KMS-11 (cell line): ENCODE results near the gene RNF181.
"Not testable (repeated sequence)": the region's sequence is repeated elsewhere in the genome, so short reads cannot be mapped to it uniquely, and the experiment has no call there.

Experiments
- H2AFZ ChIP-seq: fragments of 200-600 bp; sonication (generic); 2 replicates; pipeline ENCODE4 v1.6.1; 2016; ENCODE audit warnings: antibody characterized with exemption, mixed run types, low read depth
- H3K27ac ChIP-seq: fragments of 200-600 bp; sonication (generic); 2 replicates; pipeline ENCODE4 v1.6.1; 2016; ENCODE audit warnings: mild to moderate bottlenecking, mixed run types
- H3K27me3 ChIP-seq: fragments of 200-600 bp; sonication (generic); 2 replicates; pipeline ENCODE4 v1.6.1; 2017; ENCODE audit warnings: mild to moderate bottlenecking, low read depth, mixed run types, moderate library complexity; ENCODE audit not compliant: insufficient read depth
- H3K36me3 ChIP-seq: fragments of 200-600 bp; sonication (generic); 2 replicates; pipeline ENCODE4 v1.6.1; 2017; ENCODE audit warnings: mild to moderate bottlenecking, mixed run types; ENCODE audit not compliant: insufficient read depth
- H3K4me1 ChIP-seq: fragments of 200-600 bp; sonication (generic); 2 replicates; pipeline ENCODE4 v1.6.1; 2016; ENCODE audit warnings: mild to moderate bottlenecking, low read depth, mixed run types; ENCODE audit not compliant: poor library complexity, severe bottlenecking
- H3K4me2 ChIP-seq: fragments of 200-600 bp; sonication (generic); 2 replicates; pipeline ENCODE4 v1.7.0; 2016; ENCODE audit warnings: mild to moderate bottlenecking, mixed run types
- H3K4me3 ChIP-seq: fragments of 200-600 bp; sonication (generic); IDR thresholded peaks from 2 replicates; pipeline ENCODE4 v1.6.1; 2017; ENCODE audit warnings: low read depth, low read length, mixed read lengths; ENCODE audit not compliant: insufficient read depth
- H3K79me2 ChIP-seq: fragments of 200-600 bp; sonication (generic); 2 replicates; pipeline ENCODE4 v1.6.1; 2016; ENCODE audit warnings: low read depth, mixed run types; ENCODE audit not compliant: insufficient read depth
- H3K9ac ChIP-seq: fragments of 200-600 bp; sonication (generic); 2 replicates; pipeline ENCODE4 v1.6.1; 2016; ENCODE audit warnings: mild to moderate bottlenecking, mixed run types
- H4K20me1 ChIP-seq: fragments of 200-600 bp; sonication (generic); 2 replicates; pipeline ENCODE4 v1.6.1; 2016; ENCODE audit warnings: mild to moderate bottlenecking, mixed run types; ENCODE audit not compliant: insufficient read depth
- TF ChIP-seq, protein P1 (sequence below): fragments of 200-600 bp; sonication (generic); conservative IDR thresholded peaks from 2 replicates; pipeline ENCODE4 v1.6.1; 2017; ENCODE audit warnings: low read depth, mild to moderate bottlenecking, antibody characterized with exemption, low read length, moderate library complexity, mixed read lengths

The RNF181 gene

DNA sequence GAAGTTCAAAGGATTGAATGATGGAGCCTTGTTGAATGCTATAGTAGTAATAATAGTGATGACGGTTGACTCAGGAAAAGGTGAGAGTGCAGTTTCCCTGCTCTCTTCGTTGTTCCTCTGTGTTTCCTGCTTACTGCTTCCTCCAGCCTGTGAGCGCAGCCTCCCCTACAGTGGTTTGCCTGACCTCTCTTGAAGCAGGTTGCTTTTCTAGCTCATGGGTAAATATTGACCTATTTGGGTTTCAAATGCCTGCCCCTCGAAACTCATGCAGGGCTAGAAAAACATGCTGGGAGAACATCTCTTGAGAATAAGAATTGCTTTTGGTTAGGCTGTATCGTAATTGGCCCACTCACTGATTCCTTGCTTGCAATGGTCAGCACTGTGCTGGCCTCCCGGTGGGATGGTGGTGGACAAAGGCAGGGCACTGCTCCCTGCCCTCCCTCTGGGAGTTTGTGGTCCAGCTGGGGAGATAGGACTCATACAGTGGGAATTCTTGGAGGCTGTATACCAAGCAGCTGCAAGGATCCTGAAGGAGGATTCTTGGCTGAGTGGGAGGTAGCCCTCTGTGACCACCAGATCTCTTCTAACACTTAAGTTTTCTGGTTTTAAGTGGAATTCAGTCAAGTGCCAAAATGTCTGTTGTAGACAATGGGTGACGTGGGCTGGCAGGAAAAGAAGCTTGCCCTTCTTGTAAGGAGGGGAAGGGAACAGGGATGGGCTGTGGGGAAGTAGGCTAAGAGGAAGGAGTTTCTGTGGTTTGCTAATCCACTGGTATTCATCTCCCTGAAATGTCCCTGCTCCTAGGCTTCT, 5.4 kb upstream of the RNF181 start:
- H4K20me1 ChIP-seq, result no peaks in the 10 kb centered on the region
- H3K4me2 ChIP-seq, result no peak overlapping the region
- TF ChIP-seq, protein P1, sequence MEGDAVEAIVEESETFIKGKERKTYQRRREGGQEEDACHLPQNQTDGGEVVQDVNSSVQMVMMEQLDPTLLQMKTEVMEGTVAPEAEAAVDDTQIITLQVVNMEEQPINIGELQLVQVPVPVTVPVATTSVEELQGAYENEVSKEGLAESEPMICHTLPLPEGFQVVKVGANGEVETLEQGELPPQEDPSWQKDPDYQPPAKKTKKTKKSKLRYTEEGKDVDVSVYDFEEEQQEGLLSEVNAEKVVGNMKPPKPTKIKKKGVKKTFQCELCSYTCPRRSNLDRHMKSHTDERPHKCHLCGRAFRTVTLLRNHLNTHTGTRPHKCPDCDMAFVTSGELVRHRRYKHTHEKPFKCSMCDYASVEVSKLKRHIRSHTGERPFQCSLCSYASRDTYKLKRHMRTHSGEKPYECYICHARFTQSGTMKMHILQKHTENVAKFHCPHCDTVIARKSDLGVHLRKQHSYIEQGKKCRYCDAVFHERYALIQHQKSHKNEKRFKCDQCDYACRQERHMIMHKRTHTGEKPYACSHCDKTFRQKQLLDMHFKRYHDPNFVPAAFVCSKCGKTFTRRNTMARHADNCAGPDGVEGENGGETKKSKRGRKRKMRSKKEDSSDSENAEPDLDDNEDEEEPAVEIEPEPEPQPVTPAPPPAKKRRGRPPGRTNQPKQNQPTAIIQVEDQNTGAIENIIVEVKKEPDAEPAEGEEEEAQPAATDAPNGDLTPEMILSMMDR, result no peak
- no peaks in the 10 kb centered on the region for H3K79me2 ChIP-seq
- H3K27me3 ChIP-seq, result no peaks in the 10 kb centered on the region
- H2AFZ ChIP-seq, result no peak overlapping the region
- no peak overlapping the region for H3K9ac ChIP-seq
- peaks cover 7% of the 10 kb centered on the region for H3K4me1 ChIP-seq
- no peak overlapping the region for H3K27ac ChIP-seq
- H3K4me3 ChIP-seq, result no peak overlapping the region
- H3K36me3 ChIP-seq, result no peaks in the 10 kb centered on the region

DNA sequence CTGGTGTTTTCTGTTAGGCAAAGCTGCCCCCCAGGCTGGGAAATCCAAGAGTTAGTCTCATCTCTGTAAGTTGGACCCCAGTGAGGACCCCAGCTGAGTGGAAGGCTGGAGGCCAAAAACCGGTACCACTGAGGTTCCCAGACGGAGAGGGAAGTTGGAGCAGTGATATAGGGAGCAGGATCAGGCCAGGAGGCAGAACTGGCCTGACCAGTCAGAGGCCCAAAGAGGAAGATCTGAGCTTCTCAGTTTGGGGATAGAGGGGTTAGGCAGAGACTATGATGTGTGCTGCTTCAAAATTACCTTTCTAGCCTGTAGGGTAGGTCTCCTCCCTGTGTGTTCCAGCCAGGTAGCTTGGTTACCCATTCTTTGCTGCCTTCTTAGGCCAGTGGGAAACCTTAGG, 4.6 kb upstream of the RNF181 start:
- no peak overlapping the region for H2AFZ ChIP-seq
- no peaks in the 10 kb centered on the region for H4K20me1 ChIP-seq
- TF ChIP-seq, protein P1, result no peak
- H3K4me3 ChIP-seq, result no peak overlapping the region
- H3K27ac ChIP-seq, result no peak overlapping the region
- no peak overlapping the region for H3K4me2 ChIP-seq
- H3K4me1 ChIP-seq, result peaks cover 7% of the 10 kb centered on the region
- H3K9ac ChIP-seq, result no peak overlapping the region
- peaks cover 4% of the 10 kb centered on the region; the same call in 1 of the 2 replicates for H3K79me2 ChIP-seq
- no peaks in the 10 kb centered on the region for H3K27me3 ChIP-seq
- no peaks in the 10 kb centered on the region for H3K36me3 ChIP-seq

DNA sequence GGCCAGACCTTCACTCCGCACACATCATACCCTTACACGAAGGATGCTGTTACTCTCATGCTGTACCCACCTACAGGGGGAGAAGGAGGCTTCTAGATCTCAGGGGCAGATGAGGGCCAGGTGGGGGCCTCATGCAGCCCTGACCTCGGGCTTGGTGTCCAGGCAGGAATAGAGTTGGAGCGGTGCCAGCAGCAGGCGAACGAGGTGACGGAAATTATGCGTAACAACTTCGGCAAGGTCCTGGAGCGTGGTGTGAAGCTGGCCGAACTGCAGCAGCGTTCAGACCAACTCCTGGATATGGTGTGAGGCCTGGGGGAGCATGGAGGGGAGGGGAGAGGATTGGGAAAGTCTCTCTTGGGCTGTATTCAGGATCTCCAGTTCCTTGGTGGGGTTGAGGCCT, 4.0 kb upstream of the RNF181 start:
- H3K4me2 ChIP-seq, result no peak overlapping the region

DNA sequence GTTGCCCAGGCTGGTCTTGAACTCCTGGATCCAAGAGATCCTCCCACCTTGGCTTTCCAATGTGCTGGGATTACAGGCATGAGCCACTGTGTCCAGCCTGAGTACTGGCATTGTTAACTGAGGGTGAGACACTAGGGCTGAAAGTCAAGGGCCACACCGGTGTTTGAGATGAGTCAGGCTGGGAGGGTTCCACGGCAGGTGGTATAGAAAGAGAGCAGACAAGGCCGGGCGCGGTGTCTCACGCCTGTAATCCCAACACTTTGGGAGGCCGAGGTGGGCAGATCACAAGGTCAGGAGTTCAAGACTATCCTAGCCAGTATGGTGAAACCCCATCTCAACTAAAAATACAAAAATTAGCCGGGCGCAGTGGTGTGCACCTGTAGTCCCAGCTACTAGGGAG, 3.2 kb upstream of the RNF181 start:
- not testable (repeated sequence) for H3K4me3 ChIP-seq, H3K27me3 ChIP-seq, H3K36me3 ChIP-seq, H2AFZ ChIP-seq, H3K27ac ChIP-seq, H4K20me1 ChIP-seq, H3K9ac ChIP-seq, H3K4me2 ChIP-seq
- peaks cover 17% of the 10 kb centered on the region for H3K4me1 ChIP-seq
- H3K79me2 ChIP-seq, result peaks cover 16% of the 10 kb centered on the region; the same call in 1 of the 2 replicates

More for the DNA sequence above, 4.0 kb upstream of the RNF181 start:
- Histone ChIP-seq H3K27ac (no peak overlapping the region), H3K36me3 (no peaks in the 10 kb centered on the region), H3K79me2 (peaks cover 10% of the 10 kb centered on the region; the same call in 1 of the 2 replicates), H4K20me1 (no peaks in the 10 kb centered on the region), H3K4me1 (peaks cover 12% of the 10 kb centered on the region), H3K9ac (no peak overlapping the region), H2AFZ (no peak overlapping the region), H3K4me3 (no peak overlapping the region), H3K27me3 (no peaks in the 10 kb centered on the region)
- TF ChIP-seq, protein P1, result no peak

DNA sequence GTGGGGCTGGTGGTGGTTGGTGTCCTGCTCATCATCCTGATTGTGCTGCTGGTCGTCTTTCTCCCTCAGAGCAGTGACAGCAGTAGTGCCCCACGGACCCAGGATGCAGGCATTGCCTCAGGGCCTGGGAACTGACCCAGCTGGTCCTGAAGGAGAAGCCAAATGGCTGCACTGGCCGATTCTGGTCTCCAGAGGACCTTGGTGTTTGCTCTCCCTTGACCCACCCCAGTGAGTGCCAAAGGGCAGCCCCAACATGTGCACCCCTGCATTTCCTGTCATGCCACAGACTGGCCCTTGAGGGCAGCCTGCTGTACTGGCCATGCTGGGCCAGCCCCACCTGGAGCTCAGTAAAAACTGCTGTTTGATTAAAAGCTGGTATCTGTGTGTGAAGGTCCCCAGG, 2.5 kb upstream of the RNF181 start:
- Histone ChIP-seq H3K27ac (no peak overlapping the region), H3K9ac (no peak overlapping the region), H3K4me3 (no peak overlapping the region), H3K36me3 (no peaks in the 10 kb centered on the region), H3K4me1 (peaks cover 21% of the 10 kb centered on the region), H3K27me3 (no peaks in the 10 kb centered on the region), H3K79me2 (peaks cover 16% of the 10 kb centered on the region; the same call in 1 of the 2 replicates), H4K20me1 (no peaks in the 10 kb centered on the region), H3K4me2 (no peak overlapping the region), H2AFZ (no peak overlapping the region)
- TF ChIP-seq, protein P1, result no peak
